Upper lobe of left lung (tissue), 6 donors: ENCODE results near the gene USP3. TPM values are rescaled to one million over a fixed set of nuclear protein-coding genes. Genes with fewer than 3 reads are reported as not detected.

Experiments used
- ATAC-seq, 2 donors: fragments of 200-7000 bp; cut with Tn5 transposase; one replicate each; pipeline ENCODE4 v1.9.1; 2022; ENCODE audit warnings: mild to moderate bottlenecking in 2 of 2, moderate library complexity in 2 of 2; ENCODE audit not compliant: low FRiP score in 2 of 2
- DNase-seq, 2 donors: peaks; one replicate each; pipeline ENCODE4 v3.0.0-alpha.2; 2019 to 2020
- H3K27ac ChIP-seq, 4 donors: fragments of 200-600 bp; sonication (generic); one replicate each; pipeline ENCODE4 v1.5.1; 2016 to 2019
- H3K27me3 ChIP-seq, 4 donors: fragments of 200-600 bp; sonication (generic); one replicate each; pipeline ENCODE4 v1.5.1; 2017 to 2019
- H3K36me3 ChIP-seq, 4 donors: fragments of 200-600 bp; sonication (generic); one replicate each; pipeline ENCODE4 v1.5.1; 2016 to 2019
- H3K4me1 ChIP-seq, 4 donors: fragments of 200-600 bp; sonication (generic); one replicate each; pipeline ENCODE4 v1.5.1; 2018 to 2019
- H3K4me3 ChIP-seq, 4 donors: fragments of 200-600 bp; sonication (generic); one replicate each; pipeline ENCODE4 v1.5.1; 2017 to 2019; ENCODE audit warnings: mild to moderate bottlenecking in 2 of 4, moderate library complexity in 1 of 4
- H3K9me3 ChIP-seq, 4 donors: fragments of 200-600 bp; sonication (generic); one replicate each; pipeline ENCODE4 v1.5.1; 2018 to 2019
- CTCF ChIP-seq, 6 experiments: fragments of 450-650 bp in 4 of 6; fragments of 200-600 bp in 2 of 6; sonication (generic) in 2 of 6; IDR thresholded peaks; one replicate each; pipeline ENCODE4 v1.5.1; 2016 to 2019; ENCODE audit warnings: antibody characterized with exemption in 6 of 6
- EP300 ChIP-seq, 4 donors: sonication (generic); formaldehyde crosslinking; IDR thresholded peaks; one replicate each; pipeline ENCODE4 v1.5.1; 2017; ENCODE audit warnings: antibody characterized with exemption in 4 of 4, control low read depth in 2 of 4
- POLR2A ChIP-seq, 4 donors: fragments of 450-650 bp; IDR thresholded peaks; one replicate each; pipeline ENCODE4 v1.5.1; 2016 to 2017; ENCODE audit warnings: antibody characterized with exemption in 4 of 4, mild to moderate bottlenecking in 2 of 4
- POLR2AphosphoS5 ChIP-seq, 2 donors: sonication (generic); formaldehyde crosslinking; IDR thresholded peaks; one replicate each; pipeline ENCODE4 v1.5.1; 2017; ENCODE audit warnings: antibody characterized with exemption in 2 of 2
- WGBS, 2 donors: methylation state at CpG; one replicate each; pipeline ENCODE4 v1.1.5; 2017 to 2018; 5-methylcytosine and 5-hydroxymethylcytosine counted together
- total RNA-seq, 6 donors: library from RNA; depleted of rRNA in 4 of 6; stranded (reverse); fragments of >200 nt in 4 of 6; gene quantifications; one replicate each; pipeline versions ENCODE4 v1.1.0 to v1.2.1, GENCODE V29; 2016 to 2021
- donor health status: DM: no; HTN: no; CAD: no; lungs with moderate emphysema.
- donor health status: DM: no; HTN: yes; CAD: no; lungs with severe emphysema.

The USP3 gene
- total RNA-seq, 6 donors from 2014 or later: 45.7 to 87.0 (median 63.8) TPM

DNA sequence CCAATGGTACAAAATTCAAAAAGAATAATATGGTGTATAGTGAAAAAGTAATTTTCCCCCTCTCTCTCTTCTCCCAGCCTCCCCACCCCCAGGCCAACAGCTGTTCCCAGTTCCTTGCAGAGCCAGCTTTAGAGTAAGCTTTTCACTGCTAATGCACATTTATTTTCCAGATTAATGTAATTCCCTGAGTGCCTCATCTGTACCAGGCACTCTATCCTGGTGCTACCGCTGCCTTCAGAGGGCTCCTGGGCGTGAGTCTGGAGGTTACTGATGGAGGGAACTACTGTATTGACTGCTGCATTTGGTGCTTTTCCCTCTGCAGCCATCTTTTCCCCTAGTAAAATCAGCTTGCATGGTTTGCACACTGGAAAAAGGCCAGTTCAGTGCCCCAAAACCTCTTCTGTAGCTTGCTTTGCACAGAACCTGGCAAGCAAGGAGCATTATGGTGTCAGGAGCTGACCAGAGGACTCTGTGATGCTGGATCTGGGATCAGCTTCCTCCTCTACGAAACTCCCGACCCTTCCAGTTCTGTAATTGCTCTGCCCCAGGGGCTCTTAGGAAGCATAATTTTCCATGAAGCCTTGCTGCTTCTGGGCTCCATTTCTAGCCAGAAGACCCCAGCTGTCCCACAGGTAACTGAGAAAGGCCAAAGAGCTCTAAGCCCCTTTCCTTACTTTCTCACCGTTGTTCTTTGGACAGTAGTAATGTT is 8.5 kb upstream of the USP3 start:
- TF ChIP-seq POLR2A (IDR thresholded peaks at IDR 0.05) (no peak), CTCF (IDR thresholded peaks at IDR 0.05) (no peak), EP300 (IDR thresholded peaks at IDR 0.05) (no peak), POLR2AphosphoS5 (IDR thresholded peaks at IDR 0.05) (no peak)
- Histone ChIP-seq H3K36me3 (no peaks in the 10 kb centered on the region), H3K27ac (peak overlapping the region in 3 of 4 donors; percentile 28 to 97 (median 87)), H3K27me3 (no peaks in the 10 kb centered on the region), H3K9me3 (no peaks in the 10 kb centered on the region), H3K4me3 (peak overlapping the region in 1 of 4 donors; percentile 19), H3K4me1 (peaks cover 18 to 61% (median 37%) of the 10 kb centered on the region in 4 donors)
- no peak for DNase-seq
- ATAC-seq: no peak
- WGBS, 2 donors: 81 to 82% methylated on average over 5 of the region's 5 CpGs

DNA sequence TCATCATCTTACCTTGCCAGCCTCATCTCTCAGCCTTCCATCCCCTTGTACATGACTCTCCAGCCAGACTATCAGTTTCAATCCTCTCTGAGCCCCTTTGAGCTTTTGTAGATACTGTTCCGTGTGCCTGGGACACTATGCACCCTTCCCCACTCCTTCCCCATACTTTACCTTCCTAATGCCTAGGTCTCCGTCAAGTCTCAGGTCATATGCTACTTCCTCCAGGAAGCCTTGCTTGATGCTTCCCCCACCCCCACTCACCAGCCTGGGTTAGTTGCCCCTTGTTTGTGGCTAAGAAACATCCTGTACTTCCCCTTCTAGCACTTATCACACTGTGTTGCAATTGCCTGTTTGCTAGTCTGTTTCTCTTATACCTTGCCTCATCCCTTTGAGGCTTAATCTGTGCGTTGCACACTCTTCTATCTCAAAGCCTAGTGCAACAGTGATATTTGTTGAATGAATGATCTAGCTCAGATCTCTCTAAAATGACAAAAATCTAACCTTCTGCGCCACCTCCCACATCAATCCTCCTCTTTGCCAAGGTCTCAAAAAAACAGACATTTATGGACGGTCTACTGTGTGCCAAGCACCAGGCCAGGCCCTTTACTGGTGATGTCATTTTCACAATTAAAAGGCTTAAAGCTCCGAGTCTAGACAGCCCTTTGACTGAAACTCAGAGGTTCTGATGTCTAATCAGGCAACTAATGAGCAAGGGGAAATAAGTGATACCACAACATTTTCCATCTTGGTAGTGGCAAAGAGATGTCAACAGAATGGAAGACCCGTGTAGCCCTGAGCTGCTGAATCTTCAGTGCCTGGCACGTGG is 6.5 kb upstream of the USP3 start:
- peak; percentile 58 to 76 for ATAC-seq
- Histone ChIP-seq H3K27ac (peak overlapping the region; percentile 85 to 99 (median 92)), H3K36me3 (no peaks in the 10 kb centered on the region), H3K27me3 (no peaks in the 10 kb centered on the region), H3K4me3 (peak overlapping the region in 2 of 4 donors; percentile 7 to 31), H3K4me1 (peaks cover 35 to 61% (median 46%) of the 10 kb centered on the region in 4 donors), H3K9me3 (no peaks in the 10 kb centered on the region)
- WGBS, 2 donors: 63 to 69% methylated on average over 8 of the region's 8 CpGs
- TF ChIP-seq EP300 (IDR thresholded peaks at IDR 0.05) (peak in 2 of 4 donors; percentile 63 to 84), POLR2AphosphoS5 (IDR thresholded peaks at IDR 0.05) (peak; percentile 82 to 90), POLR2A (IDR thresholded peaks at IDR 0.05) (peak in 2 of 4 donors; percentile 35 to 46), CTCF (IDR thresholded peaks at IDR 0.05) (no peak)
- peak in 1 of 2 donors; percentile 86 for DNase-seq

GRCh38 chr15:63499175-63499549 is 5.2 kb upstream of the USP3 start:
- peak overlapping the region; percentile 85 to 99 (median 92) for H3K27ac ChIP-seq
- H3K4me1 ChIP-seq: peaks cover 37 to 68% (median 50%) of the 10 kb centered on the region in 4 donors
- H3K36me3 ChIP-seq: no peaks in the 10 kb centered on the region
- no peaks in the 10 kb centered on the region for H3K9me3 ChIP-seq
- H3K4me3 ChIP-seq: no peak overlapping the region
- WGBS, 2 donors: 92 to 95% methylated on average over 6 of the region's 6 CpGs
- ATAC-seq (no peak), DNase-seq (no peak)
- no peaks in the 10 kb centered on the region for H3K27me3 ChIP-seq
- no peak for TF ChIP-seq CTCF (IDR thresholded peaks at IDR 0.05)
- no peak for TF ChIP-seq POLR2AphosphoS5 (IDR thresholded peaks at IDR 0.05)
- TF ChIP-seq EP300 (IDR thresholded peaks at IDR 0.05): no peak
- TF ChIP-seq POLR2A (IDR thresholded peaks at IDR 0.05): no peak

- DNase-seq (no peak), ATAC-seq (no peak)
- 75 to 97% methylated on average over 4 of the region's 4 CpGs for WGBS, 2 donors
- Histone ChIP-seq H3K4me1 (peaks cover 37 to 64% (median 50%) of the 10 kb centered on the region in 4 donors), H3K27ac (peak overlapping the region; percentile 85 to 99 (median 92)), H3K4me3 (no peak overlapping the region), H3K9me3 (no peaks in the 10 kb centered on the region), H3K36me3 (no peaks in the 10 kb centered on the region), H3K27me3 (no peaks in the 10 kb centered on the region)
- no peak for TF ChIP-seq POLR2AphosphoS5 (IDR thresholded peaks at IDR 0.05)
Measured at GRCh38 chr15:63499611-63500010, 4.8 kb upstream of the USP3 start.
